ENCODE results near the gene RRP1. TPM values are rescaled to one million over a fixed set of nuclear protein-coding genes. Genes with fewer than 3 reads are reported as not detected.

Gene RRP1
- total and polyA plus RNA-seq, 8 donors: 7.6 to 18.4 (median 12.3) TPM

GRCh38 chr21:43827015-43827611 is 37.7 kb downstream of the RRP1 start:
- FAIRE-seq: no peak
- TF ChIP-seq, protein P1, sequence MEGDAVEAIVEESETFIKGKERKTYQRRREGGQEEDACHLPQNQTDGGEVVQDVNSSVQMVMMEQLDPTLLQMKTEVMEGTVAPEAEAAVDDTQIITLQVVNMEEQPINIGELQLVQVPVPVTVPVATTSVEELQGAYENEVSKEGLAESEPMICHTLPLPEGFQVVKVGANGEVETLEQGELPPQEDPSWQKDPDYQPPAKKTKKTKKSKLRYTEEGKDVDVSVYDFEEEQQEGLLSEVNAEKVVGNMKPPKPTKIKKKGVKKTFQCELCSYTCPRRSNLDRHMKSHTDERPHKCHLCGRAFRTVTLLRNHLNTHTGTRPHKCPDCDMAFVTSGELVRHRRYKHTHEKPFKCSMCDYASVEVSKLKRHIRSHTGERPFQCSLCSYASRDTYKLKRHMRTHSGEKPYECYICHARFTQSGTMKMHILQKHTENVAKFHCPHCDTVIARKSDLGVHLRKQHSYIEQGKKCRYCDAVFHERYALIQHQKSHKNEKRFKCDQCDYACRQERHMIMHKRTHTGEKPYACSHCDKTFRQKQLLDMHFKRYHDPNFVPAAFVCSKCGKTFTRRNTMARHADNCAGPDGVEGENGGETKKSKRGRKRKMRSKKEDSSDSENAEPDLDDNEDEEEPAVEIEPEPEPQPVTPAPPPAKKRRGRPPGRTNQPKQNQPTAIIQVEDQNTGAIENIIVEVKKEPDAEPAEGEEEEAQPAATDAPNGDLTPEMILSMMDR (IDR thresholded peaks at IDR 0.05): no peak
- peak in 2 of 4 donors; percentile 21 to 33 for ATAC-seq

DNA sequence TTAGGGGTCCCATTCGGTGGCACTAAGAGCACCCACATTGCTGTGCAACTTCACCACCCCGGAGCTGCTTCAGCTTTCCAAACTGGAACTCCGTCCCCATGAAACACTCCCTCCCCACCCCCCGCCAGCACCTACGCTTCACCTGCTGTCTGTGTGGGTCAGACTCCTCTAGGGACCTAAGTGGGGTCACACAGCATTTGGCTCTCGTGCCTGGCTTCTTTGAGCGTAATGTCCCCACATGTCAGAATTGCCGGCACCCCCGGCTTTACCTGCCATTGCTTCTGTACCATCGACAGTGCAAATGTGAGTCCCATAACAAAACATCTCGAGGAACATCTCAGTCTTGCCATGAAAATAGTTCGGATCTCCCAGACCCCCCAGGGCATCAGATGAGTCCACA is 39.8 kb downstream of the RRP1 start:
- TF ChIP-seq, protein P1 (IDR thresholded peaks at IDR 0.05): no peak
- no peak for FAIRE-seq

More at GRCh38 chr21:43827015-43827611, 37.7 kb downstream of the RRP1 start:
- Histone ChIP-seq H3K4me3 (no peak overlapping the region), H3K27ac (no peak overlapping the region), H3K9me3 (no peaks in the 10 kb centered on the region), H3K36me3 (no peaks in the 10 kb centered on the region), H3K4me1 (no peaks in the 10 kb centered on the region), H3K27me3 (no peaks in the 10 kb centered on the region)
- peak in 2 of 6 donors; percentile 35 to 38 for DNase-seq
- 70 to 71% methylated on average over 18 of the region's 18 CpGs for WGBS, 2 donors
- intact Hi-C loops (cut with DNase I): no loop called here

DNA sequence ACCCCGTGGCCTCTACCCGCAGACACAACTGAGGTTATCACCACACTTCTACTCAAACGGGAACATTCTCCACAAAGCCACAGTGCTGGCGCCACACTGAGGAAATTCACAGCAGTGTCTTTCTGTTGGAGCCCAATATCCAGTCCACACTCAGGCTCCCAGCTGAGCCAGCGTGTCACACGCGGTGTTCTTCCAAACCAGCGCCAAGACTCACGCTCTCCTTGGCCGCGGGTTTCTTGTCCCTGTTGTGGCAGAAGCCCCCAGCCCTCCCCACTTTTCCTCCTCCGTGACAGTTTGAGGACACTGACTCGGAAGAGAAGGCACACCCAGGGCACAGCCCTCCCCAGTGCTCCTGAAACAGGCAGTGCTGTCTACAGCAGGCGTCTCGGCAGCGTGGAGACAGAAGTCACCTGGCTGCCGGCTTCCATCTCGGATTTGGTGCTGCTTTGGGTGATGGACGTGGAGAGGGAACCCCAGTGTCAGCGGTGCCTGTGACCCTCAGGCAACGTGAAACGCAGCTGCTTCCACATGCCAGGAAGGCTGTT is 40.3 kb downstream of the RRP1 start:
- no peaks in the 10 kb centered on the region for H3K9me3 ChIP-seq
- TF ChIP-seq, protein P1 (IDR thresholded peaks at IDR 0.05): no peak
- intact Hi-C loops (cut with DNase I): no loop called here
- 57 to 65% methylated on average over 22 of the region's 22 CpGs for WGBS, 2 donors
- no peak overlapping the region for H3K4me3 ChIP-seq
- no peaks in the 10 kb centered on the region for H3K36me3 ChIP-seq
- H3K4me1 ChIP-seq: no peaks in the 10 kb centered on the region
- no peak overlapping the region for H3K27ac ChIP-seq
- H3K27me3 ChIP-seq: no peaks in the 10 kb centered on the region
- ATAC-seq: peak in 1 of 4 donors; percentile 17
- FAIRE-seq: no peak
- DNase-seq: peak in 1 of 6 donors; percentile 25

More for the DNA sequence above, 39.8 kb downstream of the RRP1 start:
- intact Hi-C loops (cut with DNase I): no loop called here
- Histone ChIP-seq H3K4me1 (no peaks in the 10 kb centered on the region), H3K4me3 (no peak overlapping the region), H3K27ac (no peak overlapping the region), H3K36me3 (no peaks in the 10 kb centered on the region), H3K9me3 (no peaks in the 10 kb centered on the region), H3K27me3 (no peaks in the 10 kb centered on the region)
- ATAC-seq (no peak), DNase-seq (peak in 2 of 6 donors; percentile 9 to 42)
- 69 to 81% methylated on average over 12 of the region's 12 CpGs for WGBS, 2 donors

DNA sequence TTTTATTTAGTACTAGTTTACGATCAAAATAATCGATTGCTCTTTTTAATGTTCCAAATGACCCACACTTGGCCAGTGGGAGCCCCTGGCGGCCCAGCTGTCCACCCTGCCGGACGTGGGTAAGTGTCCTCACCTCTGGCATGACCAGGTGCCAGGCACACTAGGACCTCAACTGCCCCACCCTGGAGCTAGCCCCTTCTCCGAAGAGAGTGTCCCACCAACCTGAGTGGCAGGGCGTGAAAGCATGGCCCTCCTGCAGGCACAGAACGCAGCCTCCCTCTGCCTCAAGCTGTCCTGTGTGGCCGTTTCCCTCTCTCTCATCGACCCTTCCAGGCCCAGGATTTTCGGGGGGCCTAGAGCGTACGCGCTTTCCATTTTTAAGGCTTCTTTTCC is 42.8 kb downstream of the RRP1 start:
- H3K4me1 ChIP-seq: no peaks in the 10 kb centered on the region
- H3K4me3 ChIP-seq: no peak overlapping the region
- H3K27me3 ChIP-seq: no peaks in the 10 kb centered on the region
- H3K36me3 ChIP-seq: no peaks in the 10 kb centered on the region
- no peak overlapping the region for H3K27ac ChIP-seq
- TF ChIP-seq, protein P1 (IDR thresholded peaks at IDR 0.05): no peak
- WGBS, 2 donors: 84 to 88% methylated on average over 14 of the region's 14 CpGs
- FAIRE-seq: no peak
- intact Hi-C loops (cut with DNase I): no loop called here
- no peaks in the 10 kb centered on the region for H3K9me3 ChIP-seq
- no peak for ATAC-seq
- peak in 2 of 6 donors; percentile 22 to 31 for DNase-seq

- Histone ChIP-seq H3K27ac (no peak overlapping the region), H3K4me3 (no peak overlapping the region), H3K36me3 (no peaks in the 10 kb centered on the region), H3K27me3 (no peaks in the 10 kb centered on the region), H3K9me3 (no peaks in the 10 kb centered on the region), H3K4me1 (no peaks in the 10 kb centered on the region)
- ATAC-seq (no peak), FAIRE-seq (no peak), DNase-seq (peak in 1 of 6 donors; percentile 36)
- intact Hi-C loops (cut with DNase I): no loop called here
- TF ChIP-seq, protein P1 (IDR thresholded peaks at IDR 0.05): no peak
- WGBS, 2 donors: 80 to 87% methylated on average over 10 of the region's 10 CpGs
Observed at GRCh38 chr21:43832648-43833047, 43.3 kb downstream of the RRP1 start.

Measured in pancreas (tissue), 10 donors.